Tibial nerve (tissue), 4 donors: Measurements from ENCODE around the gene CEP44.

Experiments used
- CTCF ChIP-seq, 5 experiments: fragments of 200-600 bp in 3 of 5; fragments of 450-650 bp in 2 of 5; sonication (generic) in 3 of 5; IDR thresholded peaks; one replicate each; pipeline ENCODE4 v1.5.1; 2016 to 2019; ENCODE audit warnings: antibody characterized with exemption in 5 of 5, mild to moderate bottlenecking in 3 of 5, moderate library complexity in 2 of 5
- EP300 ChIP-seq, 2 donors: sonication (generic); formaldehyde crosslinking; IDR thresholded peaks; one replicate each; pipeline ENCODE4 v1.6.1; 2017; ENCODE audit warnings: antibody characterized with exemption in 2 of 2, mild to moderate bottlenecking in 1 of 2
- POLR2A ChIP-seq, 2 donors: fragments of 450-650 bp; IDR thresholded peaks; one replicate each; pipeline ENCODE4 v1.6.1; 2017; ENCODE audit warnings: antibody characterized with exemption in 2 of 2, mild to moderate bottlenecking in 2 of 2, moderate library complexity in 2 of 2

GRCh38 chr4:174314770-174315169, 31.1 kb downstream of the CEP44 start:
- TF ChIP-seq CTCF (IDR thresholded peaks at IDR 0.05) (no peak), POLR2A (IDR thresholded peaks at IDR 0.05) (no peak), EP300 (IDR thresholded peaks at IDR 0.05) (no peak)
